HL-60 (cell line): ENCODE data around the gene AWAT2.

ENCODE experiments used
- POLR2AphosphoS5 ChIP-seq: IDR thresholded peaks from 2 replicates; pipeline ENCODE4 v1.6.1; 2012; ENCODE audit warnings: low read depth
- TF ChIP-seq, protein P1 (sequence below): IDR thresholded peaks from one replicate; pipeline ENCODE4 v1.5.1; 2011; ENCODE audit warnings: low read length, control low read depth, inconsistent platforms; ENCODE audit not compliant: insufficient read depth
- TF ChIP-seq, protein P2 (sequence below): IDR thresholded peaks from 2 replicates; pipeline ENCODE4 v1.6.1; 2012; ENCODE audit warnings: low read depth; ENCODE audit not compliant: insufficient replicate concordance

DNA sequence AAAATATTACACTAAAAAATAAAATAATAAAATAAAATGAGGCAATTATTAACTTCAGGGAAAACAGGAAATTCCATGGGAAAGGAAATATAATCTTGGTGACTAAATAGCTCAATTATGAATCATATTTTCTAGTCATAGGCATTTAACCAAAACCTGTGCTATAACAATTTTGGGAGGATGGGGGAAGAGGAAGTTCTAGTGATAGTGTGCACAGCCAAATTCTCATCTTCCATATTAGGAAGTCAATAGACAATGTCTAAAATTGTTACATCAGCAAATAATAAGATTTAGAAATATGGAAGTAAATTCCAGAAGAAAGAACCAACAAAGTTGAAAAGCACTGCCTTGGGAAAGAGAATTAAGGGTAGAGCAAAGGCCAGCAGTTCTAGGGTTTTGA is 2.8 kb downstream of the AWAT2 start:
- TF ChIP-seq, protein P1, sequence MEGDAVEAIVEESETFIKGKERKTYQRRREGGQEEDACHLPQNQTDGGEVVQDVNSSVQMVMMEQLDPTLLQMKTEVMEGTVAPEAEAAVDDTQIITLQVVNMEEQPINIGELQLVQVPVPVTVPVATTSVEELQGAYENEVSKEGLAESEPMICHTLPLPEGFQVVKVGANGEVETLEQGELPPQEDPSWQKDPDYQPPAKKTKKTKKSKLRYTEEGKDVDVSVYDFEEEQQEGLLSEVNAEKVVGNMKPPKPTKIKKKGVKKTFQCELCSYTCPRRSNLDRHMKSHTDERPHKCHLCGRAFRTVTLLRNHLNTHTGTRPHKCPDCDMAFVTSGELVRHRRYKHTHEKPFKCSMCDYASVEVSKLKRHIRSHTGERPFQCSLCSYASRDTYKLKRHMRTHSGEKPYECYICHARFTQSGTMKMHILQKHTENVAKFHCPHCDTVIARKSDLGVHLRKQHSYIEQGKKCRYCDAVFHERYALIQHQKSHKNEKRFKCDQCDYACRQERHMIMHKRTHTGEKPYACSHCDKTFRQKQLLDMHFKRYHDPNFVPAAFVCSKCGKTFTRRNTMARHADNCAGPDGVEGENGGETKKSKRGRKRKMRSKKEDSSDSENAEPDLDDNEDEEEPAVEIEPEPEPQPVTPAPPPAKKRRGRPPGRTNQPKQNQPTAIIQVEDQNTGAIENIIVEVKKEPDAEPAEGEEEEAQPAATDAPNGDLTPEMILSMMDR, result no peak
- no peak for TF ChIP-seq POLR2AphosphoS5
- TF ChIP-seq, protein P2, sequence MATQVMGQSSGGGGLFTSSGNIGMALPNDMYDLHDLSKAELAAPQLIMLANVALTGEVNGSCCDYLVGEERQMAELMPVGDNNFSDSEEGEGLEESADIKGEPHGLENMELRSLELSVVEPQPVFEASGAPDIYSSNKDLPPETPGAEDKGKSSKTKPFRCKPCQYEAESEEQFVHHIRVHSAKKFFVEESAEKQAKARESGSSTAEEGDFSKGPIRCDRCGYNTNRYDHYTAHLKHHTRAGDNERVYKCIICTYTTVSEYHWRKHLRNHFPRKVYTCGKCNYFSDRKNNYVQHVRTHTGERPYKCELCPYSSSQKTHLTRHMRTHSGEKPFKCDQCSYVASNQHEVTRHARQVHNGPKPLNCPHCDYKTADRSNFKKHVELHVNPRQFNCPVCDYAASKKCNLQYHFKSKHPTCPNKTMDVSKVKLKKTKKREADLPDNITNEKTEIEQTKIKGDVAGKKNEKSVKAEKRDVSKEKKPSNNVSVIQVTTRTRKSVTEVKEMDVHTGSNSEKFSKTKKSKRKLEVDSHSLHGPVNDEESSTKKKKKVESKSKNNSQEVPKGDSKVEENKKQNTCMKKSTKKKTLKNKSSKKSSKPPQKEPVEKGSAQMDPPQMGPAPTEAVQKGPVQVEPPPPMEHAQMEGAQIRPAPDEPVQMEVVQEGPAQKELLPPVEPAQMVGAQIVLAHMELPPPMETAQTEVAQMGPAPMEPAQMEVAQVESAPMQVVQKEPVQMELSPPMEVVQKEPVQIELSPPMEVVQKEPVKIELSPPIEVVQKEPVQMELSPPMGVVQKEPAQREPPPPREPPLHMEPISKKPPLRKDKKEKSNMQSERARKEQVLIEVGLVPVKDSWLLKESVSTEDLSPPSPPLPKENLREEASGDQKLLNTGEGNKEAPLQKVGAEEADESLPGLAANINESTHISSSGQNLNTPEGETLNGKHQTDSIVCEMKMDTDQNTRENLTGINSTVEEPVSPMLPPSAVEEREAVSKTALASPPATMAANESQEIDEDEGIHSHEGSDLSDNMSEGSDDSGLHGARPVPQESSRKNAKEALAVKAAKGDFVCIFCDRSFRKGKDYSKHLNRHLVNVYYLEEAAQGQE, result no peak
